Liver (tissue), 9 donors: ENCODE data around the gene RWDD1. TPM values are rescaled to one million over a fixed set of nuclear protein-coding genes. Genes with fewer than 3 reads are reported as not detected.

Source experiments
- DNase-seq: peaks from one replicate; pipeline ENCODE4 v3.0.0-alpha.2; 2017; ENCODE audit warnings: low spot score
- H3K27ac ChIP-seq, 2 donors: one replicate each; pipeline ENCODE4 v1.7.0; 2013; ENCODE audit warnings: inconsistent platforms in 2 of 2, low read length in 2 of 2, control low read depth in 1 of 2, low read depth in 1 of 2, mild to moderate bottlenecking in 1 of 2
- H3K27me3 ChIP-seq, 4 donors: one replicate each; pipeline versions ENCODE4 v1.6.1 to v1.7.0; 2013; ENCODE audit warnings: low read length in 3 of 4, inconsistent platforms in 1 of 4, mild to moderate bottlenecking in 1 of 4, moderate library complexity in 1 of 4; ENCODE audit not compliant: control insufficient read depth in 4 of 4, insufficient read depth in 4 of 4
- H3K36me3 ChIP-seq, 4 donors: one replicate each; pipeline versions ENCODE4 v1.6.1 to v1.7.0; 2013; ENCODE audit warnings: low read length in 3 of 4, mild to moderate bottlenecking in 3 of 4, low read depth in 1 of 4, moderate library complexity in 1 of 4; ENCODE audit not compliant: control insufficient read depth in 4 of 4, insufficient read depth in 3 of 4
- H3K4me1 ChIP-seq, 4 donors: one replicate each; pipeline versions ENCODE4 v1.6.1 to v1.7.0; 2013; ENCODE audit warnings: low read length in 3 of 4, mild to moderate bottlenecking in 3 of 4, moderate library complexity in 1 of 4; ENCODE audit not compliant: control insufficient read depth in 4 of 4, insufficient read depth in 4 of 4
- H3K4me3 ChIP-seq, 3 donors: one replicate each; pipeline versions ENCODE4 v1.6.1 to v1.7.0; 2013; ENCODE audit warnings: low read length in 3 of 3, control low read depth in 1 of 3, low read depth in 1 of 3, mild to moderate bottlenecking in 1 of 3
- H3K9ac ChIP-seq, 2 donors: one replicate each; pipeline ENCODE4 v1.7.0; 2013; ENCODE audit warnings: low read length in 2 of 2, mild to moderate bottlenecking in 2 of 2, moderate library complexity in 2 of 2, control low read depth in 1 of 2, low read depth in 1 of 2
- H3K9me3 ChIP-seq, 4 donors: one replicate each; pipeline versions ENCODE4 v1.6.1 to v1.7.0; 2013; ENCODE audit warnings: low read length in 3 of 4; ENCODE audit not compliant: control insufficient read depth in 4 of 4
- ATF3 ChIP-seq: IDR thresholded peaks from 2 replicates; pipeline ENCODE4 v1.6.1; 2016; ENCODE audit warnings: antibody characterized with exemption
- CTCF ChIP-seq: fragments of 150-350 bp; IDR thresholded peaks from 2 replicates; pipeline ENCODE4 v1.5.1; 2017; ENCODE audit warnings: improper control_type of control experiment, low read depth, low read length; ENCODE audit not compliant: missing input control
- EGR1 ChIP-seq, 2 donors: IDR thresholded peaks; 2 replicates each; pipeline ENCODE4 v1.6.1; 2016 to 2018; ENCODE audit warnings: antibody characterized with exemption in 2 of 2, low read depth in 2 of 2
- FOXA1 ChIP-seq: IDR thresholded peaks from 2 replicates; pipeline ENCODE4 v1.6.1; 2016; ENCODE audit warnings: antibody characterized with exemption
- FOXA2 ChIP-seq: IDR thresholded peaks from 2 replicates; pipeline ENCODE4 v1.6.1; 2016; ENCODE audit warnings: antibody characterized with exemption
- GABPA ChIP-seq, 2 donors: IDR thresholded peaks in 1 of 2; conservative IDR thresholded peaks in 1 of 2; 2 replicates each; pipeline ENCODE4 v1.6.1; 2016; ENCODE audit warnings: antibody characterized with exemption in 2 of 2, mild to moderate bottlenecking in 1 of 2, moderate library complexity in 1 of 2
- HNF4A ChIP-seq, 2 donors: conservative IDR thresholded peaks; 2 replicates each; pipeline ENCODE4 v1.6.1; 2016; ENCODE audit warnings: antibody characterized with exemption in 2 of 2, mild to moderate bottlenecking in 2 of 2
- HNF4G ChIP-seq: IDR thresholded peaks from 2 replicates; pipeline ENCODE4 v1.6.1; 2016; ENCODE audit warnings: antibody characterized with exemption
- JUND ChIP-seq, 2 donors: IDR thresholded peaks; 2 replicates each; pipeline ENCODE4 v1.6.1; 2016; ENCODE audit warnings: antibody characterized with exemption in 2 of 2
- MAX ChIP-seq: IDR thresholded peaks from 2 replicates; pipeline ENCODE4 v1.6.1; 2016; ENCODE audit warnings: antibody characterized with exemption
- NR2F2 ChIP-seq: IDR thresholded peaks from 2 replicates; pipeline ENCODE4 v1.6.1; 2016; ENCODE audit warnings: antibody characterized with exemption
- RAD21 ChIP-seq, 2 donors: IDR thresholded peaks; 2 replicates each; pipeline ENCODE4 v1.6.1; 2016; ENCODE audit warnings: antibody characterized with exemption in 2 of 2, mild to moderate bottlenecking in 2 of 2
- RXRA ChIP-seq, 2 donors: IDR thresholded peaks; 2 replicates each; pipeline ENCODE4 v1.6.1; 2017 to 2018; ENCODE audit warnings: antibody characterized with exemption in 2 of 2, mild to moderate bottlenecking in 1 of 2
- SP1 ChIP-seq: IDR thresholded peaks from 2 replicates; pipeline ENCODE4 v1.6.1; 2018; ENCODE audit warnings: antibody characterized with exemption, mild to moderate bottlenecking
- TAF1 ChIP-seq: conservative IDR thresholded peaks from 2 replicates; pipeline ENCODE4 v1.6.1; 2016; ENCODE audit warnings: antibody characterized with exemption, mild to moderate bottlenecking
- YY1 ChIP-seq: IDR thresholded peaks from 2 replicates; pipeline ENCODE4 v1.6.1; 2016; ENCODE audit warnings: antibody characterized with exemption, mild to moderate bottlenecking
- ZBTB33 ChIP-seq: IDR thresholded peaks from 2 replicates; pipeline ENCODE4 v1.6.1; 2016; ENCODE audit warnings: antibody characterized with exemption
- polyA plus RNA-seq, 2 donors: library from polyadenylated mRNA; stranded (reverse) in 1 of 2; unstranded in 1 of 2; fragments of 200-250 nt in 1 of 2; fragments of >200 nt in 1 of 2; fragmentation: Nextera tagmentation in 1 of 2; extraction: Ambion mirVana in 1 of 2; gene quantifications; one replicate each; pipeline versions ENCODE4 v1.2.1 to v1.2.3, GENCODE V29; 2013 to 2015
- total RNA-seq, 2 donors: library from RNA; depleted of rRNA; stranded (reverse); fragments of >200 nt; gene quantifications; one replicate each; pipeline ENCODE4 v1.2.3, GENCODE V29; 2014
- donor health status: healthy.
- donor health status: healthy.
- donor health status: healthy.
- donor health status: healthy.
- donor health status: healthy.

RWDD1 gene
- total and polyA plus RNA-seq, 4 donors: 7.0 to 52.7 (median 10.9) TPM

GRCh38 chr6:116542426-116542825, 28.9 kb upstream of the RWDD1 start:
- no peak overlapping the region for H3K4me3 ChIP-seq

GRCh38 chr6:116543149-116543548, 28.2 kb upstream of the RWDD1 start:
- Histone ChIP-seq H3K9ac (no peak overlapping the region), H3K9me3 (no peaks in the 10 kb centered on the region), H3K27ac (no peak overlapping the region), H3K27me3 (peaks cover 0 to 6% (median 2%) of the 10 kb centered on the region in 4 donors), H3K36me3 (no peaks in the 10 kb centered on the region), H3K4me1 (no peaks in the 10 kb centered on the region), H3K4me3 (no peak overlapping the region)
- no peak for DNase-seq
- TF ChIP-seq CTCF (no peak), GABPA (IDR thresholded peaks at IDR 0.05 in 1 of 2, conservative IDR thresholded peaks at IDR 0.05 in 1 of 2) (no peak), YY1 (no peak), EGR1 (IDR thresholded peaks at IDR 0.05; ENCODE audit: low read depth in 2 of 2) (no peak), TAF1 (no peak), RAD21 (IDR thresholded peaks at IDR 0.05) (no peak), FOXA2 (no peak), JUND (IDR thresholded peaks at IDR 0.05) (no peak), SP1 (no peak), MAX (no peak), RXRA (IDR thresholded peaks at IDR 0.05) (no peak), FOXA1 (no peak), ATF3 (no peak), HNF4G (no peak)

More at GRCh38 chr6:116542426-116542825, 28.9 kb upstream of the RWDD1 start:
- H3K9me3 ChIP-seq: no peaks in the 10 kb centered on the region
- H3K4me1 ChIP-seq: no peaks in the 10 kb centered on the region
- H3K36me3 ChIP-seq: no peaks in the 10 kb centered on the region
- H3K27me3 ChIP-seq: peaks cover 0 to 6% (median 2%) of the 10 kb centered on the region in 4 donors
- no peak overlapping the region for H3K9ac ChIP-seq
- TF ChIP-seq FOXA1 (no peak), RAD21 (IDR thresholded peaks at IDR 0.05) (no peak), ATF3 (no peak), ZBTB33 (no peak), HNF4A (conservative IDR thresholded peaks at IDR 0.05) (no peak), FOXA2 (no peak), EGR1 (IDR thresholded peaks at IDR 0.05; ENCODE audit: low read depth in 2 of 2) (no peak), TAF1 (no peak), JUND (IDR thresholded peaks at IDR 0.05) (no peak), NR2F2 (no peak), CTCF (no peak), RXRA (IDR thresholded peaks at IDR 0.05) (no peak), SP1 (no peak), YY1 (no peak)
- DNase-seq: no peak
- H3K27ac ChIP-seq: no peak overlapping the region
